T-helper 17 cell (primary cell): ENCODE results near the gene MPC1L. TPM values are rescaled to one million over a fixed set of nuclear protein-coding genes. Genes with fewer than 3 reads are reported as not detected.
"Not testable (repeated sequence)": the region's sequence is repeated elsewhere in the genome, so short reads cannot be mapped to it uniquely, and the experiment has no call there.

ENCODE experiments used
- ATAC-seq: fragments of 150-1000 bp; cut with Tn5 transposase; 2 replicates; pipeline ENCODE4 v1.10.0; 2021; ENCODE audit warnings: mild to moderate bottlenecking, moderate library complexity
- DNase-seq, 3 donors: peaks; one replicate each; pipeline versions ENCODE4 v3.0.0 to v3.0.0-alpha.2; 2020 to 2021
- H3K9me3 ChIP-seq: one replicate; pipeline ENCODE4 v1.7.0; 2013; ENCODE audit warnings: low read length, mild to moderate bottlenecking; ENCODE audit not compliant: control insufficient read depth, poor library complexity, severe bottlenecking
- H3K27ac Mint-ChIP-seq: one replicate; pipeline ENCODE4 v1.8.0; 2022; ENCODE audit warnings: mild to moderate bottlenecking, moderate library complexity, mixed read lengths
- H3K27me3 Mint-ChIP-seq: one replicate; pipeline ENCODE4 v1.8.0; 2022; ENCODE audit warnings: mixed read lengths
- H3K36me3 Mint-ChIP-seq: one replicate; pipeline ENCODE4 v1.8.0; 2022; ENCODE audit warnings: low read depth, mixed read lengths
- H3K4me1 Mint-ChIP-seq: one replicate; pipeline ENCODE4 v1.8.0; 2022; ENCODE audit warnings: mild to moderate bottlenecking, mixed read lengths
- H3K4me3 Mint-ChIP-seq: one replicate; pipeline ENCODE4 v1.8.0; 2022; ENCODE audit warnings: mild to moderate bottlenecking, moderate library complexity, mixed read lengths
- total RNA-seq, 4 donors: library from RNA in 2 of 4; stranded (reverse) in 2 of 4; gene quantifications; one replicate each; pipeline ENCODE4 v1.2.3 and lab custom pipeline; 2022 to 2026

Gene MPC1L
- total RNA-seq (not detected), total RNA-seq (lab: John Stamatoyannopoulos, UW) (0 reads per million in 2 donors)

- no peaks in the 10 kb centered on the region for H3K9me3 ChIP-seq
- ATAC-seq: no peak
- Mint-ChIP-seq H3K4me3 (no peak within 1 kb of the TSS), H3K36me3 (no peaks in the 10 kb centered on the region), H3K27ac (no peak within 1 kb of the TSS), H3K27me3 (no peaks in the 10 kb centered on the region), H3K4me1 (no peaks in the 10 kb centered on the region)
- DNase-seq: no peak
Observed at GRCh38 chrX:40623139-40623536, at the start of gene MPC1L. Gene MPC1L, plus strand, starts transcription at chrX:40623428. Its CDS starts 138 bp downstream, at chrX:40623566.

DNA sequence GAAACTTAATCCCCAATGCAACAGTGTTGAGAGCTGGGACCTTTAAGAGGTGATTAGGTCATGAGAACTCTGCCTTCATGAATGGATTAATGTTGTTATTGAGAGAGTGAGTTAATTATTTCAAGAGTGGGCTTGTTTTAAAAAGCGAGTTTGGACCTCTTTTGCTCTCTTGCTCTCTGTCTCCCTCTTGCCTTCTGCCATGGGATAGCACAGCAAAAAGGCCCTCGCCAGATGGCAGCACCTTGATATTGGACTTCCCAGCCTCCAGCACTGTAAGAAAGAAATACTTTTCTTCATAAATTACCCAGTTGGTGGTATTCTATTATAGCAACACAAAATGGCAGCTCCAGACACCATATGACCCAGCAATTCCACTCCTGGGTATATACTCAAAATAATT is 49.5 kb upstream of the MPC1L start:
- Mint-ChIP-seq H3K4me1 (peaks cover 5% of the 10 kb centered on the region), H3K27ac (no peak overlapping the region), H3K4me3 (no peak overlapping the region), H3K27me3 (no peaks in the 10 kb centered on the region), H3K36me3 (no peaks in the 10 kb centered on the region)
- ATAC-seq (peak; percentile 83), DNase-seq (peak in 2 of 3 donors; percentile 9 to 16)
- H3K9me3 ChIP-seq: no peaks in the 10 kb centered on the region

DNA sequence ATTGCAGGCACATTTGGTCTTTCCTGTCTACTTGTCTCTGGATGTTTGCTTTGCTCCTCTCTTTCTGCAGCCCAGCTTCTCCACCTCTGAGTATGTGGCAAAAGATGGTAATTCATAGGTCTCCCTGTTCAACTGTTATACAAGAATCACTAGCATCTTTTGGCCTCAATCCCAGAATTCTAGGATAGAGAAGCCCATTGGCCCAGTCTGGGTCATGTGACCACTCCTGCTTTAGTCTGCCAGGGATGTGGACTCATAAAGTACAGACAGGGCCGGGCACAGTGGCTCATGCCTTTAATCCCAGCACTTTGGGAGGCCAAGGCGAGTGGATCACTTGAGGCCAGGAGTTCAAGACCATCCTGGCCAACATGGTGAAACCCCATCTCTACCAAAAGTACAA is 47.8 kb upstream of the MPC1L start:
- not testable (repeated sequence) for H3K27me3 Mint-ChIP-seq, ATAC-seq, H3K4me3 Mint-ChIP-seq, H3K4me1 Mint-ChIP-seq, DNase-seq, H3K36me3 Mint-ChIP-seq, H3K9me3 ChIP-seq, H3K27ac Mint-ChIP-seq

DNA sequence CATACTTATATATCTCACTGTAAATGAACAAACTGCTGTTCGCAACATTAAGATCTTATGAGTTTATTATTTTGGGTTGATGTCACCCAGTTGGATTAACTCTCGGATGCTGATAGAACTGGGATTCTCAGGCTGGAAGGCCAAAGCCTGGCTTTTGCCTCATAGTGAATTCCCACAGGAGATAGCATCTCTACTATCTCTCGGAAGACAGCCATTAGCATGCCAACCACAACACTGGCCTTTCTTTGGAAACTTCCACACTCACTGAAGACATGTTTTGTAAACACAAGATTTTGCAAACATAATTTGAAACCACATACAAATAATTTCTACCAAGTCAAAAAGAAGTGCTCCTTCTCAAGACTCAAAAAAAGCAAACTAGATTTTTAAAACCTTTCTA is 46.9 kb upstream of the MPC1L start:
- no peak for DNase-seq
- no peak for ATAC-seq
- H3K27me3 Mint-ChIP-seq: no peaks in the 10 kb centered on the region
- H3K4me1 Mint-ChIP-seq: peaks cover 2% of the 10 kb centered on the region
- H3K27ac Mint-ChIP-seq: no peak overlapping the region
- H3K36me3 Mint-ChIP-seq: no peaks in the 10 kb centered on the region
- H3K4me3 Mint-ChIP-seq: no peak overlapping the region
- H3K9me3 ChIP-seq: no peaks in the 10 kb centered on the region

- no peak for DNase-seq
Observed at GRCh38 chrX:40578039-40578695, 45.1 kb upstream of the MPC1L start.

DNA sequence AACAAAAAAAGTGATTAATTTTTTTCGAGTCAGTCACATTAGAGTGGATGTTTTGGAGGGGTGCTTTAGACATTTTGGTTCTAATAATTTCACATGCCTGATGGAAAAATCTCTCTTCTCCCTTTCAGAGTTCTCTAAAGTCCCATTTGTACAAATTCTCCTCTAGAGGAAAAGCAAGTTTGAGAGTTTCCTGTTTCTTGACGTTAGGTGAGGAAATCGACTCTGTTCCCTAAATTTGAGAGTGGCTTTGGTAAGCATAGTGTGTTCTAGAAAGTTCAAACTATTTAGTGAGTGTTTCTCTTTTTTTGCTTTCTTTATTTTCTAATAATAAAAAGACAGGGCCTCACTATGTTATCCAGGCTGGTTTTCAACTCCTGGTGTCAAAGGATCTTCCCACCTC is 44.1 kb upstream of the MPC1L start:
- no peak overlapping the region for H3K27ac Mint-ChIP-seq
- H3K4me1 Mint-ChIP-seq: peaks cover 16% of the 10 kb centered on the region
- no peak overlapping the region for H3K4me3 Mint-ChIP-seq
- H3K36me3 Mint-ChIP-seq: no peaks in the 10 kb centered on the region
- ATAC-seq (no peak), DNase-seq (no peak)
- no peaks in the 10 kb centered on the region for H3K9me3 ChIP-seq
- no peaks in the 10 kb centered on the region for H3K27me3 Mint-ChIP-seq

More at GRCh38 chrX:40578039-40578695, 45.1 kb upstream of the MPC1L start:
- Mint-ChIP-seq H3K36me3 (no peaks in the 10 kb centered on the region), H3K27ac (no peak overlapping the region), H3K4me1 (peaks cover 9% of the 10 kb centered on the region), H3K4me3 (no peak overlapping the region), H3K27me3 (no peaks in the 10 kb centered on the region)
- no peak for ATAC-seq
- no peaks in the 10 kb centered on the region for H3K9me3 ChIP-seq

- no peak for DNase-seq
- peak overlapping the region; percentile 94 for H3K4me3 Mint-ChIP-seq
- peaks cover 16% of the 10 kb centered on the region for H3K4me1 Mint-ChIP-seq
- H3K9me3 ChIP-seq: no peaks in the 10 kb centered on the region
- H3K27ac Mint-ChIP-seq: peak overlapping the region; percentile 70
- no peaks in the 10 kb centered on the region for H3K27me3 Mint-ChIP-seq
- no peaks in the 10 kb centered on the region for H3K36me3 Mint-ChIP-seq
- ATAC-seq: peak; percentile 59
Observed at GRCh38 chrX:40579900-40580536, 43.2 kb upstream of the MPC1L start.

- peak; percentile 96 for ATAC-seq
- Mint-ChIP-seq H3K4me3 (peak within 1 kb of the TSS; percentile 94), H3K27ac (peak within 1 kb of the TSS; percentile 70), H3K4me1 (peaks cover 16% of the 10 kb centered on the region), H3K27me3 (no peaks in the 10 kb centered on the region), H3K36me3 (no peaks in the 10 kb centered on the region)
- no peaks in the 10 kb centered on the region for H3K9me3 ChIP-seq
- DNase-seq: peak; percentile 71 to 82 (median 75)
Observed at GRCh38 chrX:40580537-40581335, 42.5 kb upstream of the MPC1L start, which contains the start of gene ATP6AP2. Gene ATP6AP2, plus strand, starts transcription at chrX:40580970. Its CDS starts 96 bp downstream, at chrX:40581066.

DNA sequence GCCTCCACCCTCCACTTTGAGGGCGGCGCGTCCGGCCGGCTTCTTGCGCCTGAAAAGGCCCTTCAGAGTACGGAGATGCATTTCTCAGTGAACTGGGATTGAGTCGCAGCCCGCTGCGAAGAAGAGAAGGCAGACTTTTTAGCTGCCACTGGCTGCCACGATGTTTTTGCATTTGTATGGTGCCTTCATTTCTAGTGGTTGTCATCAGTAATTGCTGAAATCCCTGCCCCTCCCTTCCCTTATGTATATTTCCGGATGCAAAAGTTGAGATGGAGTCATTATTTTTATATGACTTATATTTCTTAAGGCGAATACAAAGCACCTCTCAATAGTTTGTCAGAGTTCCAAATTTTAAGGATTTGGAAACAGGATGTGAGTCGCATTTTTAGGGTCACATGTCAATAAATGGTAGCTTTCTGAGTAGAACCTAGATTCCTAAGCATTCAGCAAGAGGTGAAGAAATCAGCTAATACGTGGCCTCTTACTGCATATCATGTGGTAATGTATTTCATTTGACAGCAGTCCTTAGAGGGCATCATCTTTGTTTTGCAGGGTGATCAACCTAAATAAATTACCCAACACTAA is 41.8 kb upstream of the MPC1L start:
- peak overlapping the region; percentile 70 for H3K27ac Mint-ChIP-seq
- H3K9me3 ChIP-seq: no peaks in the 10 kb centered on the region
- H3K4me3 Mint-ChIP-seq: peak overlapping the region; percentile 80
- ATAC-seq: peak; percentile 24
- peak in 2 of 3 donors; percentile 4 to 8 for DNase-seq
- no peaks in the 10 kb centered on the region for H3K27me3 Mint-ChIP-seq
- peaks cover 21% of the 10 kb centered on the region for H3K4me1 Mint-ChIP-seq
- no peaks in the 10 kb centered on the region for H3K36me3 Mint-ChIP-seq

DNA sequence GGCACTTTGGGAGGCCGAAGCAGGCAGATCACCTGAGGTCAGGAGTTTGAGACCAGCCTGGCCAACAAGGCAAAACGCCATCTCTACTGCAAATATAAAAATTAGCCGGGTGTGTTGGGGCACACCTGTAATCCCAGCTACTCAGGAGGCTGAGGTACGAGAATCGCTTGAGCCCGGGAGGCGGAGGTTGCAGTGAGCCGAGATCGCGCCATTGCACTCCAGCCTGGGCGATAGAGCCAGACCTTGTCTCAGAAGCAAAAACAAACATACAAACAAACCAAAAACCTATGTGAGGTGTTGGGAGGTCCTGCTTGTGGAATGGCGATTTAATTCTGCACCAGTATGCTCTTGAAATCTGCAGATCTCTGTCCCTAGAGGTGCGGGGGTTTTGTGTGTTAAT is 41.0 kb upstream of the MPC1L start:
- H3K27ac Mint-ChIP-seq, ATAC-seq, H3K36me3 Mint-ChIP-seq, DNase-seq, H3K9me3 ChIP-seq, H3K27me3 Mint-ChIP-seq: not testable (repeated sequence)
- H3K4me1 Mint-ChIP-seq: peaks cover 21% of the 10 kb centered on the region
- peak overlapping the region; percentile 58 for H3K4me3 Mint-ChIP-seq

DNA sequence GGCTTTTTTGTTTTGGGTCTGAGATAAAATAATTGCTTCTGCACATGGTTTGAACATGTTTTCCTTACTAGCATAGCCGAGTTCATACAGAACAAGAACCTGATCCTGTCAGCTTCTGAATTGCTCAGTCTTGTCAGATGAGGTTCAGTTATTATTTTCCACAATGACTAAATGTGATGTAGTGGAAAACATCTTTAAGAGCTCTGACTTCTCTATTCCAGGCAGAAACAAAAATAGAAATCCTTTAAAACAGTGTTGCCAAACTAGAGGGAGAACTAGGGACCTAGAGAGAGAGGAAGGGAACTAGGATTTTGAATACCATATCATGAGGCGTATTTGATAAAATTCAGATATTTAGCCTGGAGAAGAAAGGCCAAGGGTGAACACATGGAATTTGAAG is 40.4 kb upstream of the MPC1L start:
- H3K4me1 Mint-ChIP-seq: peaks cover 21% of the 10 kb centered on the region
- no peak for DNase-seq
- no peaks in the 10 kb centered on the region for H3K27me3 Mint-ChIP-seq
- no peak overlapping the region for H3K27ac Mint-ChIP-seq
- no peaks in the 10 kb centered on the region for H3K36me3 Mint-ChIP-seq
- ATAC-seq: no peak
- H3K9me3 ChIP-seq: no peaks in the 10 kb centered on the region
- H3K4me3 Mint-ChIP-seq: peak overlapping the region; percentile 62

DNA sequence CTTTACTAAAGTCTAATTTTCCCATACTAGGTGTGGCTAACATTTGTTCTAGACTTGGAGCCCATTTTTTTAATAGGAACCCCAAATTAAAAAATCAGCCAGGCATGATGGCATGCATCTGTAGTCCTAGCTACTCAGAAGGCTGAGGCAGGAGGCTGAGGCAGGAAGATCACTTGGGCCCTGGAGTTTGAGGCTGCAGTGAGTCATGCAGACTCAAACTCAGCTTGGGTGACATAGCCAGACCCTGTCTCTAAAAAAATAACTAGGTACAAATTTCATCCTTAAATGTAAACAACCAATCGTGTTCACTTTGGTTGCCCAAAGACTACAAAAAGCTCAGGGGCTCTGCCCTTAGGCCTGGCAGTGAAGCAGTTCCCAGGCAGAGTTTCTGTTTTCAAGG is 35.6 kb upstream of the MPC1L start:
- not testable (repeated sequence) for H3K9me3 ChIP-seq, H3K27me3 Mint-ChIP-seq, H3K4me3 Mint-ChIP-seq, DNase-seq, ATAC-seq, H3K36me3 Mint-ChIP-seq, H3K27ac Mint-ChIP-seq
- peaks cover 22% of the 10 kb centered on the region for H3K4me1 Mint-ChIP-seq
